Liver (tissue), 9 donors: ENCODE data around the gene KIF21B. TPM values are rescaled to one million over a fixed set of nuclear protein-coding genes. Genes with fewer than 3 reads are reported as not detected.

Experiments used
- DNase-seq: peaks from one replicate; pipeline ENCODE4 v3.0.0-alpha.2; 2017; ENCODE audit warnings: low spot score
- H3K27ac ChIP-seq, 2 donors: one replicate each; pipeline ENCODE4 v1.7.0; 2013; ENCODE audit warnings: inconsistent platforms in 2 of 2, low read length in 2 of 2, control low read depth in 1 of 2, low read depth in 1 of 2, mild to moderate bottlenecking in 1 of 2
- H3K27me3 ChIP-seq, 4 donors: one replicate each; pipeline versions ENCODE4 v1.6.1 to v1.7.0; 2013; ENCODE audit warnings: low read length in 3 of 4, inconsistent platforms in 1 of 4, mild to moderate bottlenecking in 1 of 4, moderate library complexity in 1 of 4; ENCODE audit not compliant: control insufficient read depth in 4 of 4, insufficient read depth in 4 of 4
- H3K36me3 ChIP-seq, 4 donors: one replicate each; pipeline versions ENCODE4 v1.6.1 to v1.7.0; 2013; ENCODE audit warnings: low read length in 3 of 4, mild to moderate bottlenecking in 3 of 4, low read depth in 1 of 4, moderate library complexity in 1 of 4; ENCODE audit not compliant: control insufficient read depth in 4 of 4, insufficient read depth in 3 of 4
- H3K4me1 ChIP-seq, 4 donors: one replicate each; pipeline versions ENCODE4 v1.6.1 to v1.7.0; 2013; ENCODE audit warnings: low read length in 3 of 4, mild to moderate bottlenecking in 3 of 4, moderate library complexity in 1 of 4; ENCODE audit not compliant: control insufficient read depth in 4 of 4, insufficient read depth in 4 of 4
- H3K4me3 ChIP-seq, 3 donors: one replicate each; pipeline versions ENCODE4 v1.6.1 to v1.7.0; 2013; ENCODE audit warnings: low read length in 3 of 3, control low read depth in 1 of 3, low read depth in 1 of 3, mild to moderate bottlenecking in 1 of 3
- H3K9ac ChIP-seq, 2 donors: one replicate each; pipeline ENCODE4 v1.7.0; 2013; ENCODE audit warnings: low read length in 2 of 2, mild to moderate bottlenecking in 2 of 2, moderate library complexity in 2 of 2, control low read depth in 1 of 2, low read depth in 1 of 2
- H3K9me3 ChIP-seq, 4 donors: one replicate each; pipeline versions ENCODE4 v1.6.1 to v1.7.0; 2013; ENCODE audit warnings: low read length in 3 of 4; ENCODE audit not compliant: control insufficient read depth in 4 of 4
- EGR1 ChIP-seq, 2 donors: IDR thresholded peaks; 2 replicates each; pipeline ENCODE4 v1.6.1; 2016 to 2018; ENCODE audit warnings: antibody characterized with exemption in 2 of 2, low read depth in 2 of 2
- FOXA2 ChIP-seq: IDR thresholded peaks from 2 replicates; pipeline ENCODE4 v1.6.1; 2016; ENCODE audit warnings: antibody characterized with exemption
- GABPA ChIP-seq, 2 donors: IDR thresholded peaks in 1 of 2; conservative IDR thresholded peaks in 1 of 2; 2 replicates each; pipeline ENCODE4 v1.6.1; 2016; ENCODE audit warnings: antibody characterized with exemption in 2 of 2, mild to moderate bottlenecking in 1 of 2, moderate library complexity in 1 of 2
- HNF4A ChIP-seq, 2 donors: conservative IDR thresholded peaks; 2 replicates each; pipeline ENCODE4 v1.6.1; 2016; ENCODE audit warnings: antibody characterized with exemption in 2 of 2, mild to moderate bottlenecking in 2 of 2
- HNF4G ChIP-seq: IDR thresholded peaks from 2 replicates; pipeline ENCODE4 v1.6.1; 2016; ENCODE audit warnings: antibody characterized with exemption
- JUND ChIP-seq, 2 donors: IDR thresholded peaks; 2 replicates each; pipeline ENCODE4 v1.6.1; 2016; ENCODE audit warnings: antibody characterized with exemption in 2 of 2
- NR2F2 ChIP-seq: IDR thresholded peaks from 2 replicates; pipeline ENCODE4 v1.6.1; 2016; ENCODE audit warnings: antibody characterized with exemption
- RXRA ChIP-seq, 2 donors: IDR thresholded peaks; 2 replicates each; pipeline ENCODE4 v1.6.1; 2017 to 2018; ENCODE audit warnings: antibody characterized with exemption in 2 of 2, mild to moderate bottlenecking in 1 of 2
- SP1 ChIP-seq: IDR thresholded peaks from 2 replicates; pipeline ENCODE4 v1.6.1; 2018; ENCODE audit warnings: antibody characterized with exemption, mild to moderate bottlenecking
- TAF1 ChIP-seq: conservative IDR thresholded peaks from 2 replicates; pipeline ENCODE4 v1.6.1; 2016; ENCODE audit warnings: antibody characterized with exemption, mild to moderate bottlenecking
- YY1 ChIP-seq: IDR thresholded peaks from 2 replicates; pipeline ENCODE4 v1.6.1; 2016; ENCODE audit warnings: antibody characterized with exemption, mild to moderate bottlenecking
- WGBS: extraction: QIAGEN DNeasy Blood & Tissue Kit; methylation state at CpG from one replicate; pipeline ENCODE4 v1.1.7; 2013; 5-methylcytosine and 5-hydroxymethylcytosine counted together
- polyA plus RNA-seq, 2 donors: library from polyadenylated mRNA; stranded (reverse) in 1 of 2; unstranded in 1 of 2; fragments of 200-250 nt in 1 of 2; fragments of >200 nt in 1 of 2; fragmentation: Nextera tagmentation in 1 of 2; extraction: Ambion mirVana in 1 of 2; gene quantifications; one replicate each; pipeline versions ENCODE4 v1.2.1 to v1.2.3, GENCODE V29; 2013 to 2015
- total RNA-seq, 2 donors: library from RNA; depleted of rRNA; stranded (reverse); fragments of >200 nt; gene quantifications; one replicate each; pipeline ENCODE4 v1.2.3, GENCODE V29; 2014
- TF ChIP-seq, protein P1 (sequence below): IDR thresholded peaks from 2 replicates; pipeline ENCODE4 v1.6.1; 2016; ENCODE audit warnings: antibody characterized with exemption
- TF ChIP-seq, protein P2 (sequence below): IDR thresholded peaks from 2 replicates; pipeline ENCODE4 v1.6.1; 2016; ENCODE audit warnings: antibody characterized with exemption
- donor health status: healthy.
- donor health status: healthy.
- donor health status: healthy.
- donor health status: healthy.
- donor health status: healthy.

The KIF21B gene
- total and polyA plus RNA-seq, 4 donors, result 0.42 to 1.9 (median 1.0) TPM

DNA sequence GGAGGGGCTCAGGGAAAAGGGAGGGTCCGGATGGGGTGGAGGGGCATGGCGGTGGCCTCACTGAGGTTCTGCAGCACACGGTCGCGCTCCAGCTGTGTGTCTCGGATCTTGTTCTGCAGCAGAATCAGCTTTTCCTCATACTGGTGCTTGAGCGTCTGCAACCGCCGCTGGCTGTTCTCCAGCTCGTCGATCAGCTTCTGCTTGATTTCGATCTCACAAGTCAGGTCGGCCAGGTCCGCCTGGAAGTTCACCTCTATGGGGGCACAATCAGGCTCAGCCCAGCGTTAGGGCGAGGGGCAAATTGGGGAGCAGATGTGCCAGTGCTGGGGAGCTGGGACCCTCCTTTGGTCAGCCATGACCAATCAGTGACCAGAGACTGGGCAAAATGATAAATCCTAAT, 25.2 kb downstream of the KIF21B start:
- H3K4me1 ChIP-seq, result no peaks in the 10 kb centered on the region
- TF ChIP-seq JUND (IDR thresholded peaks at IDR 0.05) (no peak), HNF4G (no peak), TAF1 (no peak), NR2F2 (no peak), HNF4A (conservative IDR thresholded peaks at IDR 0.05) (no peak), EGR1 (IDR thresholded peaks at IDR 0.05; ENCODE audit: low read depth in 2 of 2) (no peak), GABPA (IDR thresholded peaks at IDR 0.05 in 1 of 2, conservative IDR thresholded peaks at IDR 0.05 in 1 of 2) (no peak), FOXA2 (no peak), YY1 (no peak), RXRA (IDR thresholded peaks at IDR 0.05) (no peak)
- TF ChIP-seq, protein P1, sequence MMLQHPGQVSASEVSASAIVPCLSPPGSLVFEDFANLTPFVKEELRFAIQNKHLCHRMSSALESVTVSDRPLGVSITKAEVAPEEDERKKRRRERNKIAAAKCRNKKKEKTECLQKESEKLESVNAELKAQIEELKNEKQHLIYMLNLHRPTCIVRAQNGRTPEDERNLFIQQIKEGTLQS, result no peak
- TF ChIP-seq, protein P2, sequence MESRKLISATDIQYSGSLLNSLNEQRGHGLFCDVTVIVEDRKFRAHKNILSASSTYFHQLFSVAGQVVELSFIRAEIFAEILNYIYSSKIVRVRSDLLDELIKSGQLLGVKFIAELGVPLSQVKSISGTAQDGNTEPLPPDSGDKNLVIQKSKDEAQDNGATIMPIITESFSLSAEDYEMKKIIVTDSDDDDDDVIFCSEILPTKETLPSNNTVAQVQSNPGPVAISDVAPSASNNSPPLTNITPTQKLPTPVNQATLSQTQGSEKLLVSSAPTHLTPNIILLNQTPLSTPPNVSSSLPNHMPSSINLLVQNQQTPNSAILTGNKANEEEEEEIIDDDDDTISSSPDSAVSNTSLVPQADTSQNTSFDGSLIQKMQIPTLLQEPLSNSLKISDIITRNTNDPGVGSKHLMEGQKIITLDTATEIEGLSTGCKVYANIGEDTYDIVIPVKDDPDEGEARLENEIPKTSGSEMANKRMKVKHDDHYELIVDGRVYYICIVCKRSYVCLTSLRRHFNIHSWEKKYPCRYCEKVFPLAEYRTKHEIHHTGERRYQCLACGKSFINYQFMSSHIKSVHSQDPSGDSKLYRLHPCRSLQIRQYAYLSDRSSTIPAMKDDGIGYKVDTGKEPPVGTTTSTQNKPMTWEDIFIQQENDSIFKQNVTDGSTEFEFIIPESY, result no peak
- no peaks in the 10 kb centered on the region for H3K9me3 ChIP-seq
- no peaks in the 10 kb centered on the region for H3K36me3 ChIP-seq
- no peaks in the 10 kb centered on the region for H3K27me3 ChIP-seq
- no peak overlapping the region for H3K27ac ChIP-seq
- no peak for DNase-seq
- no peak overlapping the region for H3K4me3 ChIP-seq
- WGBS, result 96% methylated on average over 16 of the region's 16 CpGs
- H3K9ac ChIP-seq, result no peak overlapping the region

DNA sequence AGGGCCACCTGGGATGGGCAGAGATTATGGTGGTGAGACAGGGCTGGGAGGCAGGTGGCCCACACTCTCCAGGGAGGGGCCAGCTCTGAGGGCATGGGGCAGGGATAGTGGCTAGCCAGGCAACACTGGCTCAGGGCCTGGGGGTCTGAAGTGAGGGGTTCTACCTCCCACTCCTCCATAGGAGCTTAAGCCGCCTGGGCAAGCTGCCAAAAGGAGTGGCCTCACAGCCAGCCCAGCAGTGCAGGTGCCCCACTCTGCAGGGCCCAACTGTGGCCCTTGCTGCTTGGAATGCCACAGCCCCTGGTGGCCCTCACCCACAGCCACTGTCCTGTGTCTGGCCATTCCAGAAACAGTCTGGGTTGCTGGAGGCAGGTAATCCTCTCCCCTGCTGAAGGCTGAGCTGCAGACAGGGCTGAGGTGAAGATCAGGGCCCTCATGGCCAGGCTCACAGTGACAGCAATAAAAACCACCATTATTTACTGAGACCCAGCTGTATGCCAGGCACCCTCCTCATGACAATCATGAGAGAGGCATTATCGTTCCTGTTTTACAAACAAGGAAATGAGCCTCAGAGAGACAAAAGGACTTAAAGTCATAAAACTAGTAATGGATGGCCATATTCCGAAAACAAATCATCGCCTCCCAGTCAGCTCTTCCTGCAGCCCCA, 31.0 kb downstream of the KIF21B start:
- no peak overlapping the region for H3K27ac ChIP-seq
- H3K4me3 ChIP-seq, result no peak overlapping the region
- DNase-seq, result no peak
- no peaks in the 10 kb centered on the region for H3K4me1 ChIP-seq
- no peaks in the 10 kb centered on the region for H3K27me3 ChIP-seq
- peaks cover 0 to 2% (median under 1%) of the 10 kb centered on the region in 4 donors for H3K36me3 ChIP-seq
- no peaks in the 10 kb centered on the region for H3K9me3 ChIP-seq
- WGBS, result 78% methylated on average over 4 of the region's 4 CpGs
- no peak for TF ChIP-seq NR2F2
- no peak for TF ChIP-seq SP1
- no peak for TF ChIP-seq RXRA (IDR thresholded peaks at IDR 0.05)
- TF ChIP-seq EGR1 (IDR thresholded peaks at IDR 0.05; ENCODE audit: low read depth in 2 of 2), result no peak
- no peak for TF ChIP-seq YY1
- no peak for TF ChIP-seq FOXA2
- no peak overlapping the region for H3K9ac ChIP-seq

DNA sequence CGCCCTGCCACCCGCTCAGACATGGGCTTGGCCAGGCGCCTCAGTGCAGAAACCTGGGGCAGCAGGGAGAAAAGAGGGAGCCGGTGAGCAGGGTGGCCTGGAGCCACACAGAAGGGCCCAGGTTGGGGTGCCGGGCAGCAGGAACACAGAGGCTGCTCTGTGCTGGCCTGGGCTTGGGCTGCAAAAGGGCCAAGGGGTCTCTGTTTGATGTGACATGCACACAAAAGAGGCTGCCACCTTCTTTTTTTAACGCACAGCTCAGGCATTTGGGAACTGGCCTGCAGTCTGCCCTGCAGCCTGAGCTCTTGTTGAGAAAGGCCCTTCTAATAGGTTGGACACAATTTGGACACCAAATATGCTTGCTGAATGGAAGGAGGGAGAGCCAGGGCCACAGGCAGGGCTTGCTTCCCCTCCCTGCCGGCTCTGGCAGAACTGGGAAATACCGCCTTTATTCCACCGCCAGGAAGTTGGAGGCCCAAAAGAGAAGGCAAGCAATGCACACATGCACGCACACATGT, 32.4 kb downstream of the KIF21B start:
- Histone ChIP-seq H3K4me1 (no peaks in the 10 kb centered on the region), H3K9ac (no peak overlapping the region), H3K9me3 (no peaks in the 10 kb centered on the region), H3K27ac (no peak overlapping the region), H3K4me3 (no peak overlapping the region), H3K36me3 (peaks cover 0 to 2% (median under 1%) of the 10 kb centered on the region in 4 donors), H3K27me3 (no peaks in the 10 kb centered on the region)
- WGBS, result 91% methylated on average over 10 of the region's 10 CpGs
- TF ChIP-seq FOXA2, result no peak
- TF ChIP-seq TAF1, result no peak
- no peak for DNase-seq
